HG03460 (cell line): ENCODE measurements around the gene SLAIN2.

Source experiments
- ATAC-seq: cut with Tn5 transposase; IDR thresholded peaks from one replicate; pipeline ENCODE4 v1.9.1; 2021; ENCODE audit not compliant: unreplicated experiment

Gene SLAIN2

DNA sequence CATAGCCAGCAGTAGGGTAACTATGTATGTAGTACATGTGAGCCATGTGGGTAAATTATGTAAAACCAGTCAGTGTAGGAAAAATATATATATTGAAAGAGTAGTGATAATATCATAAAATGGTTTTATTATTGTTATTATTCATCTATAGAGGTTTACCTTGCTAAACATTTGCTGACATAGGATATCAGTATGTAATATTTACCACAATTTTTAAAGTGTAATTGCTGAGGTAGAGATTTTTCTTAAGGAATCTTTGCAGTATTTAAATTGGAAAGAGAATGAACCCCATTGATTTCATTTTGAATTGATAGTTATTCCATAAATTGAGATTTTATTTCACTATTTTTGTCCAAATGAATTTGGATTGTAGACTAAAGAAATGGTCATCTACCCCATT lies 27.1 kb downstream of the SLAIN2 start:
- no peak for ATAC-seq

DNA sequence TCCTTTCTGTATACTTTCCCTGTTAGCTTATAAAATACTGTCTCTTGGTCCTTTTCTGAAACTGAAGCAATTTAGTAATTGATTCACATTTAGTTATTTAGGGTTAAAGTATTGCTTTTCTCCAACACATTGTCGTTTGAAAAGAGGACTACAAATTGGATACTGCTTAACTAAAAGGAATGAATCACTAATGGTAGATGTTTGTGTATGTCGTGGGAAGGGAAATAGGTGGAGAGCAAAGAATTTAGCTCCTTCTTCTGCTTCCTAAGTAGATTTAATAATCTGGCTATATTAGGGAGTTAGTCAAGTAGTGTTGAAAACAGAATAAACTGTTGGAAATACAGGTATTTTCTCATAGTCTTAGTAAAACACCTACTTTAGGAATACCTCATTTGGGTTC lies 27.9 kb downstream of the SLAIN2 start:
- no peak for ATAC-seq

DNA sequence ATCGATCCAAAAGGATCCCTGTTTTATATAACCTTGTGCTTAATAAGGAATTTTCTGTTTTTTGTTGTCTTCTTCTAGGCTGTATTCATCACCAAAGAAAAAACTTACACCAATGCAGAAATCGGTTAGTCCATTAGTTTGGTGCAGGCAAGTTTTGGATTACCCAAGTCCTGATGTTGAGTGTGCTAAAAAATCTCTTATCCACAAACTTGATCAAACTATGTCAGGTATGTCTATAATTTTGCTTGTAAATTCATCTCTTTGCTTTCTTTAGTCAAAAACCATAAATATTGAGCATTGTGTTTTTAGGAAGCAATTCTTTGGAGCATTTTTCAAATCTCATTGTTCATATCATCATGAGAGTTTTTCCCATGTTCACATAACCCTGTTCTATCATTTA lies 28.4 kb downstream of the SLAIN2 start:
- ATAC-seq = no peak

DNA sequence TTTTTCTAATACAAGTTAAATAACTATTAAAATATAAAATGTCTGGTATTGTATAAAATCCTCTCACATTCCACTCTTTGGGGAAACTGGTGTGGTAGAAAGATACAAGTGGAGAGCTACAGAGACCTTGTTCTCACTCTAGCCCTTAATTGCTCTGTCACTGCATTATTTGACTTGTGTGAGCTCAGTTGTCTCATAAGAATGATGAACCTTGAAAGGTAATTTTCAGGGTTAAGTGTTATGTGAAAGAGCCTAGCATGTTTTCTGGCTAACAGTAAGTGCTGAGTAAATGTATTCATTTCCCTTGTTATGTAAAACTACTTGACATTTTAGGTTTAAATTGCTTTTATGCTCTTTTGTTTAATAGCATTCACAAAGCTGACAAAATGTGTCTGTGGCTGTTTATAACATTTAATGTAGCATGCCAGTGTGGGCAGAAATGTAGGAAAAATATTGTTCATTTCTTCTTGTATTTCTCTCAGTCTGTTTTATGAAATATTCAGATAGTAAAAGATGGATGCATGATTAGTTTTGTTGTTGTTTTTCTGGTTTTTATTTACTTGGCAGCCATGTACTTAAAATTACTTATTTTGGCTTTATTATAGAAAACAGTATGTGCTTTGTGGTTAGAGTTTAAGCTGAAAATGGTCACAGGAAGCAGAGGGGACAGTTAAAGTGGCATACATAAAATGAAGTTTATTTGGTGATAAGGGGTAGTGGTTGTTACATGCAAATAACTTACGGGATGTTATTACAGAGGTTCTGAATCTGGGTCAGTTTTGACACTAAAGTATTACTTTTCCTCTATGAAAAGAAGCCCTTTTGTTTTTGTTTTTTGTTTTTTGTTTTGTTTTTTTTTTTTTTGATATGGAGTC lies 29.2 kb downstream of the SLAIN2 start:
- no peak for ATAC-seq

DNA sequence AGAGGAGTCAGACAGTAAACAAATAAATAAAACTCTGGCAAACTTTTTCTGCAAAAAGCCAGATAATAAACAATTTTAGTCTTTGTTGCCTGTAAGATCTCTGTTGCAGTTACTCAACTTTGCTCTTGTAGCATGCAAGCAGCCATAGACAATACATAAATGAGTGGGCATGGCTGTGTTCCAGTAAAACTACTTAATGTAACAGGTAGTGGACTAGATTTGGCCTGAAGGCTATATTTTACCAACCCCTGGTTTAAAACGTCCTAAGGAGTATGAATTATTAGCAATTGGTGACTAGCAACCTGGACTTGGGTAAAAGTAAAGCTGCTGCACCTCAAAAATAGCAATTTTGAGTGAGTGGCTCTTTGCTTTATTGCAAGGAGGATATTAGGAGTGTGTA lies 30.9 kb downstream of the SLAIN2 start:
- ATAC-seq = no peak

DNA sequence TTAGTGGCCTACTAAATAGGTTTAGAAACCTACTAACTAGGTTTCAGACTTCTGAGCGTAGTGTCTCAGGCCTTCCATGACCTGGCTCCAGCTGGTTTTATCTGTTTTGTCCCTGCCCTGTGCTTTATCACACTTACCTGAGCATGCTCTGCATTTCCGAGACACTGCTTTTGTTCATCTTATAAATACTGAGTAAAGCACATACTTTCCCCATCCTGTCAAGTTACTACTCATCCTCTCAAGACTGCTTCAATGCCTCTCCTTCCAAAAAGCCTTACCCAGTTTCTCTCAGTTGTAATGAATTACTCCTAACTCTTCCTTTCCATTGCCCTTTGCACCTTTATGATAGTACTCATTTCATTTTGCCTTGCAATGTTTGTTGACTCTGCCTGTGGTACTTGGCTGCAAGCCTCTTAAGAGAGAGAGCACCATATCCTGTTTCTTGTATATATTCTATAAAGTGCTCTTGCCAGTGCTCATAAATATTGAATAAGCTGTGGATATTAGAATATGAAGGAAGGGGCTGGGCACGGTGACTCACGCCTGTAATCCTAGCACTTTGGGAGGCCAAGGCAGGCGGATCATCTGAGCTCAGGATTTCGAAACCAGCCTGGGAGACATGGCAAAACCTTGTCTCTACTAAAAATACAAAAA lies 34.4 kb downstream of the SLAIN2 start:
- no peak for ATAC-seq

DNA sequence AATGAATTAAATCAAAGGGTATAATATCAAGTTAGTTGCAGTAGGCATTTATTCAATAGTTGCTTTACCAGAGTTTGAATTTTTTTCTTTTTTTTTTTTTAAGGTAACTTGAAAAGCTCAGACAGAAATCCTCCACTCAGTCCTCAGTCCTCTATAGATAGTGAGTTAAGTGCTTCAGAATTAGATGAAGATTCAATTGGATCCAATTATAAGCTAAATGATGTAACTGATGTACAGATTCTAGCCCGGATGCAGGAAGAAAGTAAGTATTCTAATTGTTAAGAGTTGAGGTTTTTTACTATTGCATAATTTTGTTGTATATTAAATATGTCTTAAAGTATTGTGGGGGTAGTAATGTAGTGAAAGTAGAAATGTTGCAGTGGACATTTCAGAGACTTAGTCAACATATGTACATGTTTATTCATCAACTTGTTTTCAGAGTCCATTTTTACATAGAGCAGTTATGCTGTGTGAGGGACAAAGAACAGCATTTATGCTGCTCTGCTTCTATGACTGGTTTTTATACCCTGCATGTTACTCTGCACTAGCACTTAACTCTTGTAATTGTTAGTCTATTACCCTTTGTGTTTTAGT lies 38.4 kb downstream of the SLAIN2 start:
- ATAC-seq = no peak

DNA sequence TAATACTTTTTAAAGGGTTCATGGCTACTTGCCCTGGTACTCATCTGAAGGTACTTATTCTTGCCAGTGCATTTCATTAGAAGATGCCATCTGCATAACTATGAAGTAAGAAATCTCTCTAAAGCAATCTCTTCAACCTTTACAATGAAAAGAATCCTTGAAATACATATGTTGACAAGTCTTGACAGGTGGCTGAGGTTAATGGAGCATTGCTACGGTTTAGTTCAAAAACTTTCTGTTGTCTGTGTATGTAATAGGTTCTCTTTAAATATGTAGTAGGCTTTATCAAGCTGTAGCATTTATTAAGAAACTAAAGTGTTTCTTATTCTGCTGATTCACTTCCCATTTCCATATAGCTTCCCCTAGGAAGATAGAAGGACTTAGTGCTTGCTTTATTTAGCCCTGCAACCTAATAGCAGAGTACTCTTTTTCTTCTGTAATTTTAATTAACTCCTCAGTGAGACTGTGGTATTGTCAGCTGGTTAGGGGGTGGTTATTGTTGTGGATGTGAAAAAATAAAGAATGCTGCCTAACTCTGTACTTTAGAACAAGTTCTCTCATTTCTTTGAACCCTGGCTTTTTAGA lies 39.3 kb downstream of the SLAIN2 start:
- ATAC-seq = no peak

DNA sequence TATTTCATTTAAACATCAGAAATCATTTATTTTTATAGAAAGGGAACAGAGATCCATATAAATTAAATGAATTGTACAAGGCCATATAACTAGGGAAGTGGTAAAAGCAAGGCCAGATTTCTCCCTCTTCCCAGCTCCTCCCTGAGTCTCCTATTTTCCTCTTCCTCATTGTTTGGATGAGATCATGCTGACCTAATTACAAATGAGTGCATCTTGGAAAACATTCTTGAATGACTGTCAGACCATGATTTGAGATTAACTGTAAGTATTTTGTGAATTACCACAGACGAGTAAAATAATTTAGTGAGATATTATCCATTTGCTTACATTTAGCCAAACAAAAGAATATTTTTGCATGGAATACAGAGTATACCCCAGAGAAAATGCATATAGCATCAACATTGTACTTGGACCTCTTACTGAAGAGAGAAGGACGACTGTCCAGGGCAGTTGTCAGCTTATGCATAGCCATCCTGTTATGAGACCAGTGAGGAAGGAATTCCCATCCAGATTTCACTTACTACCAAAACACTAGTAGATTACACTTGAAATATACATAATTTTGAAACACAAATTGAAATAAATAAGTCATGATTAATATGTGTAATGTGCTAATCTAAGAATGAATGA lies 47.3 kb downstream of the SLAIN2 start:
- no peak for ATAC-seq

DNA sequence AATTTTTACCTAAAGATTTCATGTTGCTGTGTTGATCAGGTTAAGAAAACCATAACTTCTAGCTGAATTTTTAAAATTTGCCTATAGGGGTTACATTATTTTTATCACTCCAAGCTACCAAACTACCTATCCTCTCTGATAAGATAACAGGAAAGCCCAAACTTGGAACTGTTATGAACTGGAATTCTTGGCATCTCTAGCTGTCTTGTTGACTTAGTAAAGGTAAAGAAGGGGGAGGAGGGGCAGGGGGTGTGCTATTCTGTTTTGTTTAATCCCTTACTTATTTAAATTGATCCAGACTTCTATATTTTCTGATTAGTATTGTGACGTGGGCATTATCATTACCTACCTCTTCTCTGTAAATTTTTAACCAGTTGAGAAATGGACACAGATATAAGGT lies 54.7 kb downstream of the SLAIN2 start:
- no peak for ATAC-seq

DNA sequence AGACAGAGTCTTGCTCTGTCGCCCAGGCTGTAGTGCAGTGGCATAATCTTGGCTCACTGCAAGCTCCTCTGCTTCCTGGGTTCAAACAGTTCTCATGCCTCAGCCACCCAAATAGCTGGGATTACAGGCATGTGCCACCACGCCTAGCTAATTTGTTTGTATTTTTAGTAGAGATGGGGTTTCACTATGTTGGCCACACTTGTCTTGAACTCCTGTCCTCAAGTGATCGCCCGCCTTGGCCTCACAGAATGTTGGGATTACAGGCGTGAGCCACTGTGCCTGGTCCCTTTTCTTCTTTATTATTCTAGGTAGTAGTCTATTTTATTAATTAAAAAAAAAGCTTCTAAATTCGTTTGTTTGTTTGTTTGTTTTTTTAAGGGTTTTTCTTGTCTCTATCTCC lies 59.1 kb downstream of the SLAIN2 start:
- ATAC-seq = no peak

DNA sequence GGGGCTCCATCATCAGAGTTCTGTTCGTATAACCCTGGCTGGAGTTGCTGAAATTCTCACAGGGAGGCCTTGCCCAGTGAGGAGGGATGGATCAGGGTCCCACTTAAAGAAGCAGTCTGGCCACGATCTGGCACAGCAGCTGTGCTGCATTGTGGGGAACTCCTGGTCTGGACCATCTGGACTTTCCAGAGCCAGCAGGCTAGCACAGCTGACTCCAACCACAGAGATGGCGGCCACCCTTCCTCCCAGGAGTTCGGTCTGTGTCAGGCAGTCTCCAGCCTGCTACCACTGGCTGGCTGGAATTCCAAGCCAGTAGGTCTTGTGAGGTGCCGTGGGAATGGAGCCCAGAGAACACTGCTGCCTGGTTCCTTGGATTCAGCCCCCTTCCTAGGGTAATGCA lies 62.0 kb downstream of the SLAIN2 start:
- ATAC-seq = no peak

DNA sequence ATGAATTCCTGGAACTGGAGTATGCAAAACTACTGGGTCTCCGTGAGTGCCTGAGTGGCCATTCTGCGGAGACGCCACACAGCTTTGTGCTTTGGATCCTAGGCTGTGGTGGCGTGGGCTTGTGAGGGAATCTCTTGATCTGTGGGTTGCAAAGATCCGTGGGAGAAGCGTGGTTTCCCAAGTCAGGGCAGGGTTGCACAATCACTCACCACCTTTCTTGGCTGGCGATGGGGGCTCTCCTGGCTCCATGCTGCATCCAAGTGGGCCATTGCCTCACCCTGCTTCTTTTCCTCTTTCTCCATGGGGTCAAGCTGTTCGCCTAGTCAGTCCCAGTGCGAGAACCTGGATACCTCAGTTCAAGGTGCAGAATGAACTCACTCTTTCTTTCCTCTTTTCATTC lies 62.5 kb downstream of the SLAIN2 start:
- no peak for ATAC-seq

DNA sequence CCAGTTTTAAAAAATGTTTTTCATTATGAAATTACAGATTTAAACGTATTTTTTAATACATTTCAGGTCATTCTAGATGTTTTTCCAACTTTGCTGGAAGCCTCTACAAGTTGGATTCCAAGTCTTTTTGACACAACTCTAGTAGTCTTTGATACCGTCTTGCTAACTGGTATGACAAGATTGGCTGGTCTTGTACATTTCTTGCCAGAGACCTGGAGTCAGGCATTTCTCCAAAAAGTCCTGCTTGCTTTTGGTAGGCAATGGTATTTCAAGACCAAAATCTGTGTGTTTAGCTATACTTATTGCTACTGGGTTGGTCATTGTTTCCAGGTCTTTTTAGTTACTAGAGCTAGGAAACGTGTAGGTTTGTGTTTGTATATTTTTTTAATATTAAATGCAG lies 64.6 kb downstream of the SLAIN2 start:
- no peak for ATAC-seq

DNA sequence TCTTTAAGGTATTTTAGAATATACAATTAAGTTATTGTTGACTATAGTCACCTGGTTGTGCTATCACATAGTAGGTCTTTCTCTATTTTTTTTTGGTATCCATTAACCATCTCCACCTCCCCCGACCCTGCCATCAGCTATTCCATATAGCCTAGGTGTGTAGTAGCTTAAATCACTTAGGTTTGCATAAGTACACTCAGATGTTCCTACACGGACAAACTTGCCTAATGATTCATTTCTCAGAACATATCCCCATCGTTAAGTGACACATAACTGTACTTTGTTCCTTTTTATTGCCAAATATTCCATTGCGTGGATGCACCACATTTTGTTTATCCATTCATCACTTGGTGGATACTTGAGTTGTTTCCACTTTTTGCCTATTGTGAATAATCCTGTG lies 67.9 kb downstream of the SLAIN2 start:
- ATAC-seq = no peak

DNA sequence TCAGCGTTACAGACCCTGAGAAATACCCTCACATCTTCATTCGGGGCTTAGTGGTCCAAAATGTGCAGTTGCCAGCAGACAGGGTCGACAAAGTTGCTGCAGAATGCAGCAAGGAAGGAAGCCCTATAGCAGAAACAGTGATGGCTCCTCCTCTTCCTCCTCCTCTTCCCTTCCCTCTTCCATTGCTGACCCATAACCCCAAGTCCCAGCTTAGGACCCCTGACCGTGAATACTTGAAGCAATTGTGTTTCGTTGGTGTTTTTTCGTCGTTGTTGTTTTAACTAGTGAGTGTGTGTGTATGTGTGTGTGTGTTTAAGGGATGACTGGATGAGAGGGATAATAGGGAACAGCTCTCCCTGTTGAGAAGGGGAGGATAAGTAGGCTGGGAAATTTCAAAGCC lies 69.5 kb downstream of the SLAIN2 start:
- ATAC-seq = no peak

DNA sequence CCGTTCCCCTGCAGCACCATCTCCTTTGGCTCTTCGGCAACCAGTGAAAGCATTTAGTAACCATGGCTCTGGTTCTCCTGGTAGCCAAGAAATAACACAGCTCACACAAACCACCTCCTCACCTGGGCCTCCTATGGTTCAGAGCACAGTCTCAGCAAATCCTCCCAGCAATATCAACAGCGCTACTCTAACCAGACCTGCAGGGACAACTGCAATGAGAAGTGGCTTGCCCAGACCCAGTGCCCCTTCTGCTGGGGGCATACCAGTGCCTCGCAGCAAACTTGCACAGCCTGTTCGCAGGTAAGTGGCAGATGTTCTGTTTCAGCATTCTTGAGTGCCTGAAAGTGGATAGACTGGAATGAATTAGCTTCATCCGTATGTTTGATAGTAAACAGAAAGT lies 78.8 kb downstream of the SLAIN2 start:
- ATAC-seq = no peak

DNA sequence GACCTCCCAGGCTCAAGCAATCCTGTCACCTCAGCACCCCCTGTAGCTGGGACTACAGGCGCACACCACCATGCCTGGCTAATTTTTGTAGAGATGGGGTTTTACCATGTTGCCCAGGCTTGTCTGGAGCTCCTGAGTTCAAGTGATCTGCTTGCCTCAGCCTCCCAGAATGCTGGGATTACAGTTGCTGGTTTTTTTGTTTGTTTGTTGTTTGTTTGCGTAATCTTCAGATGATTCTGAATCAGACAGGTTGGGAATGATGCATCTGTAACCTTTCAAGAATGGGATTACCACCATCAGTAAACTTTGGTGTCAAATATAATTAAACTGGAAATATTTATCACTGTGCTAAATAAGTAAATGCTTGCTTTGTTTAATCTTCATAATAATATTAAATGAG lies 79.8 kb downstream of the SLAIN2 start:
- ATAC-seq = no peak

DNA sequence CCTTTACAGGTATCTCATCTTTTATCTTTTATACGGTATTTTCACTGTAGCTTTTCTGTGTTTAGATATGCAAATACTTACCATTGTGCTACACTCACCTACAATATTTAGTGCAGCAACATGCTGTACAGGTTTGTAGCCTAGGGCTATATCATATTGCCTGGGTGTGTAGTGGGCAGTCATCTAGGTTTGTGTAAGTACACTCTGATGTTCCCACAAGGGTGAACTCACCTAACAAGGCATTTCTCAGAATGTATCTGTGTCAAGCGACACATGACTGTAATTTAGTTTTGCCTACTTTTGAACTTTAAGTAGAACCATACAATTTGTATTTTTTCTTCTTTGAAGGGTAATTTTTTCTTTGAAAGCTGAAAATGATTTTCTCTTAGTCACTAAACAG lies 87.6 kb downstream of the SLAIN2 start:
- no peak for ATAC-seq

DNA sequence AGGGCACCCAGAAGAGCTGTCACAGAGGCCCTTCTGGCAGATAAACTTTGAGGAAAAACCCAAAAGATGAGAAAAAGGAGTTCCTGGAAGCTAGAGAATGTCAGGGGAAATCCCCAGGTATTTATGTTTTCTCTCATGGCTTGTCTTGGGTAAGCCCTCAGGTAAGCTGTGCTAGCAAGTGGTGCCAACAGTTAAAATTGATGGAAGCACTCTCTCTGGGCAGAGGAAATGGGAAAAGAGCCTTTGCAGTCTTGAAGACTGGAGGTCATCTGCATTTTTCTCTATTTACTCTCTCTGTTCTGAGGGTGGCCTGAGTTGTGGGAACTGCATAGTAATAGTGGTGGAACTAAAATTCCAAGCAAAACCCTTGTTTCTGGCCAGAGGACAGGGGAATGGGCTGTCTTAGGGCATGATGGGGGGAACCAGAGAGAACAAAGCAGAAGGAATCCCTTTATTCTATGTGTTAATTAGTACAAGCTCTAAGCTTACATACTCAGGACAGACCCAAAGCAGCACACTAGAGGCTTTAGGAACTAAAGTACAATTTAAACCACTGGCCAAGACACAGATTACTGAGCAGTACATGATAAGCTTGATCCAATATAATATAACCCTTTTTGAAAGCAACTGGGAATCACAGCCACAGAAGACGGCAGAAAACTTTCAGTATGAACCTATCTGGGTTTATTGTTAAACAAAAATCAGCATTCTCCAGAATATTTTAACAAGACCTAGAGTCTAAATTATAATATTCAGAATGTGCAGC lies 88.6 kb downstream of the SLAIN2 start:
- ATAC-seq = no peak

DNA sequence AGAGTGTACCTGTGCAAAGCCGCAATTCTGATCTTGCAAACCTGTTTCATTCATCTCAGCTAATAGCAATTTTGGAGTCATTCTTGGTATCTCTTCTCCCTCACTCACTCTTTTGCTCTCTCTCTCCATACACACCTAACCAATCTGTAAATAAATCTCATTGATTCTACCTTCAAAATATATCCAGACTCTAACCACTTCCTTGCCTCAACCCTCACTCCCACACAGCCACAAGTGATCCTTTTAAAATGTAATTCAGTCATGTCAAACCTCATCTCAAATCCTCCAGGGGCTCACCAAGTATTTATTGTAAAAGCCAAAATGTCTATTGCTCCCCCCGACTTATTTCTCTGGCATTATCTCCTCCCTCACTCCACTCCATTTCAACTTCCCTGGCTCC lies 90.1 kb downstream of the SLAIN2 start:
- no peak for ATAC-seq
